ENCODE measurements around the gene HIPK1.

DNA sequence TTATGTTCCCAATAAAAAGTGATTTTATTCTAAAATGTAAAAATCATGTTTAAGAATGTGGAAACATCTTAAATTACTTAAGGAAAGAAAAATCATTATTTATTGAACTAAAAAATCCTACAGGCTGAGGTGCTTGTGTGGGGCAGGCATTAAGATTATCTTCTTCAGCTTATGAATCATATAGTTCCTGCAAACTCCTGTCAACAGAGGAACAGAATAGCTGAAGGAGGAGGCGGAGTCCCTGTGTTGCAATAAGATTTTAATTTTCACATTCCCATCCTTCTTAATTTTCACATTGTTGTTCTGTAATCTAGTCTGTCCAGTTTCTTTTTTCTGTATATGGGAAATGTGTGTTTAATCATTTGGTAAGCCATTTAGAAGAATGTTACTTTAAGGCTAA, 29.6 kb downstream of the HIPK1 start:
- TF ChIP-seq CTCF (IDR thresholded peaks at IDR 0.05) (no peak), ZFX (IDR thresholded peaks at IDR 0.05; ENCODE audit: borderline replicate concordance) (no peak)

Measured in 22Rv1 (cell line).